GM21825 (cell line): ENCODE results near the gene MCRS1.
"Not testable (repeated sequence)": the region's sequence is repeated elsewhere in the genome, so short reads cannot be mapped to it uniquely, and the experiment has no call there.

Experiments used
- ATAC-seq: cut with Tn5 transposase; IDR thresholded peaks from one replicate; pipeline ENCODE4 v1.9.1; 2021; ENCODE audit warnings: mild to moderate bottlenecking, moderate library complexity; ENCODE audit not compliant: unreplicated experiment

MCRS1 gene

GRCh38 chr12:49542592-49543160 is 25.3 kb downstream of the MCRS1 start:
- ATAC-seq: no peak

DNA sequence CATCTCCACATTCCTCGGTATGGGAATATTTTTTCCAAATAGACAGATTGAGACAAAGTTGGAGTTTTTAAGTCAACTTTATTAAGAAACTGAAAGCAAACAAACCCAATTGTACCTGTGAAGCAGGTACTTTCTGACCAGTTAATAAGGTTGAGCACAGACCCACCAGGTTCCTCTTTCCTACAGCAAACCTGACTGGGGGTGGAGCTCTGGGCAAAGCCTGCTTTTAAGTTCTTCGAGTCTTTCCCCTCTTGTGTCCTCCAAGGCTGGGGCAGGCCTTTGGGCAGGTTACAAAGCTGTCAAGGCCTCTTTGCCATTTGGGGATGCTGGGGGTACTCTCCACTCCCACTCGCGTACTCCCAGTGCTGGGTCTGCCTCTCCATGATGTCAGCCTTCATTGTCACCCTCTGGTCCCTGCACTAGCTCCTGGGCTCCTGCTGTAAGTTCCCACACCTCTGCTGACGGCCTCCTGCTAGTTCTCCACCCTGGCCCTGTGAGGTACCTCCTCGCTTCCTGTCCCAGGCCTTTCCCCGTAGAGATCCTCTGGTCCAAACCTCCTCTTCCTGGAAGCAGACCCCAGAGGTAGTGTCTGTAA is 25.9 kb downstream of the MCRS1 start:
- no peak for ATAC-seq

DNA sequence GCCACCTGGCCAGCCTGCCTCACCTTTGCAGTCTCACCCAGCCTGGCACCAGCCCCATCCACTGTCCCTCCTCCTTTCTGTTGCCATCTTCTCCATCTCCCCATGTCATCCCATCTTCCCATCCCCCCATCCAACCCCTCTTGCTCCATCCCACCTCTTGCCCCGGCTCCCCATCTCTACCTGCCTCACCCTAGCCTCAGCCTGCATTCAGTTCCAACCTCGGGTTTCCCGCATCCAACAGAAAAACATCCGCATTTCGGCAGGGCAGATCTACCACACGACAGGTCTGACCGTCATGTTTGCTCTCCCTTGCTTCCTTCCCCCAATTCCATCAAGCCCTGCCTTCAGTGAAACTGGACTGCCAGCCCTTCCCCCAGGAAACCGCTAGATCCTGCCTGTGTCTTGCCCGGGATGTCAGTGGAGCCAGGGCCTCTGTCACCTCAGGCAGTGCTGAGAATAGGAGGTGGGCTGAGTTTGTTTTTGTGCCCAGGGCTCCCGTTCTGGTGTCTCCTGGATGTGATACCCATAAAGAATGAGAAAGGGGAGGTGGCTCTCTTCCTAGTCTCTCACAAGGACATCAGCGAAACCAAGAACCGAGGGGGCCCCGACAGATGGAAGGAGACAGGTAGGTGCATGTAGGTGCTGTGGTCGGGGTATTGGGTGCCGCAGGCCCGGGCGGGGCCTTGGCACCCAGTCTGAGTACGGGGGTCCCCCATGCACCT is 26.6 kb downstream of the MCRS1 start:
- ATAC-seq: no peak

GRCh38 chr12:49540229-49541139 is 27.5 kb downstream of the MCRS1 start:
- no peak for ATAC-seq

DNA sequence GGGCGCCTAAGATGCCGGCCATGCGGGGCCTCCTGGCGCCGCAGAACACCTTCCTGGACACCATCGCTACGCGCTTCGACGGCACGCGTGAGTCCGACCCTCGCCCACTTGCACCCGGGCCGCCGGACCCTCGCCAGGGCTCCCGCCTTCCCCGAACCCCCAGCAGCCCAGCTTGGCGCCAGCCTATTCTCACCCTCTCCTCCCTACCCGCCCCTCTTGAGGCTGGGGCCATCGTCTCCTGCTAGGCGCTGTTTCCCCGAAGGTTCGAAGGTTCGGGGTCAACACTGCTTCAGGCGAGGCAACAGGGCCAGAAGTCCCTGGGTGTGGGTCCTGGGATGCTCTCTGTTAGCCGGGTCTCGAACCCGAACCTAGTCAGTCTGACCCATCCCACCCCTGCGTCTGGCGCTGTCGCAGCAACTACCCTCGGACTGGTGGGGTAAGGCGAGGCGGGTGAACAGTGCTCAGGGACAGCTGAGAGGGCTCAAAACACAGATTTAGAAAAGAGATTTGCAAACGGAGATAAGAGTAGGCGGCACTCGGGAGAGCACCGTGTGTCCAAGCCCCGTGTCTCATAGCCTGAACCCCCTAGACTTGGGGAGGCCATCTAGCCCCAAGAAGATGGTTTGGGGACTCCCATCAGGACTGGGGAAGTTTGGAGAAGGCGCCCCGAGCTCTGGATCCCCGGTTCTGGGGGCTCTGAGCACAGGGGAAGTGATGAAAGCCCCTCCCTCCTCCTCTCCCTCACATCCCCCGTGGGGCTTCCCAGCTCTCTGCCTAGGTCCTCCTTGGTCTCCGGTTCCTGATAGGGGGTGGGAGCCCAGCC is 28.3 kb downstream of the MCRS1 start:
- no peak for ATAC-seq

- no peak for ATAC-seq
Observed at GRCh38 chr12:49538510-49539403, 29.2 kb downstream of the MCRS1 start, which contains the start of gene KCNH3. KCNH3 (plus strand) TSS chr12:49539030; CDS start chr12:49539417, 387 bp downstream.

DNA sequence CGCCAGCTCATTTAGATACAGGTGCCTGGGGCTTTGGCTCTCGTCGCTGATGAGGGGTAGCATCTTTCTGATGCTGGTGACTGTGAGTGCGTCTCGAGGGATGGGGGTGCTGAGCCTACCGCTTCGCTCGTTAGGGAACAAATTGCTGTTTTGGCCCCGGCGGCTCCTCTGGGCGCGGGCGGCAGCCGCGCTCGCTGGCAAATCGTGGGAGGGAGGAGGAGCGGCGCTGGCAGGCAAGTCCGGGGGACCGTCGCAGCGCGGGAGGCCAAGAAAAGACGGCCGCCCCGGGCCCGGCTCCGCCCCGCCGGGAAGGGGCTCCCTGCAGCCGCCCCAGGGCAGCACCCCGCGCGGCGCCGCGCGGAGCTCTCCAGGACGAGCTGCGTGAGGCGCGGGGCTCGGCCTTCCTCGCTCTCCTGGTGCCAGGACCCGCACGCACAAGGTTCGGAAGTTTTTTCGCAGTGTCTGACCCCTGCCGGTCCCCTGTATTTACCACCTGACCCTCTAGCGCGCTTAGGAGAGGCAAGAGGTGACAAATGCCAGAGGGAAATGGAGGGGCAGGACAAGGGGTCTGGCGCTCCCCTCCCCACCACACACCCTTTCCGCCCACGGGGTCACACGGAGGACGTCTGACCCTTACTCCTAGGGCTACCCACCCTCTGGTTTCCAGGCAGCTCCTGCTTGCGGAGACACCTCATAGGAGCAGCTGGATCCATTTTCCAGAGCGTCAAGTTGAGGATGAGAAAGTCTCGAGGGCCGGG is 30.0 kb downstream of the MCRS1 start:
- ATAC-seq: no peak

DNA sequence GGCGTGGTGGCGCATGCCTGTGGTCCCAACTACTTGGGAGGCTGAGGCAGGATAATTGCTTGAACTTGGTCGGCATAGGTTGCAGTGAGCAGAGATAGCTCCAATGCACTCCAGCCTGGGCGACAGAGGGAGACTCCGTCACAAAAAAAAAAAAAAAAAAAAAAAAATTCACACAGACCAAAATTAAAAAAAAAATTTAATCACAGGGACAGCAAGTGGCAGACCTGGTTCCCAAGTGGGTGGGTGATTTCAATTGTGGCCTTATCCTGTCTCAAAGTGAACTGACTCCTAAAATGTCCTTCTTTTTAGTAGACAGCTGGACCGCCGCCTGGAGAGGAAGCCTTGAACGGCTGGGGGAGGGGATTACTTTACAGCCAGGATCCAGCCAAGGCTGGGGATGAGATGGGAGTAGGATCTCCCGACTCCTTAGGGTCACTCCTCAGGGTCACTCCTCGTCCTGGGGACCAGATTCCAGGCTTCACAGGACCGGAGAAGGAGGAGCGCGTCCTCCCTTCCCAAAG is 30.7 kb downstream of the MCRS1 start:
- no peak for ATAC-seq

DNA sequence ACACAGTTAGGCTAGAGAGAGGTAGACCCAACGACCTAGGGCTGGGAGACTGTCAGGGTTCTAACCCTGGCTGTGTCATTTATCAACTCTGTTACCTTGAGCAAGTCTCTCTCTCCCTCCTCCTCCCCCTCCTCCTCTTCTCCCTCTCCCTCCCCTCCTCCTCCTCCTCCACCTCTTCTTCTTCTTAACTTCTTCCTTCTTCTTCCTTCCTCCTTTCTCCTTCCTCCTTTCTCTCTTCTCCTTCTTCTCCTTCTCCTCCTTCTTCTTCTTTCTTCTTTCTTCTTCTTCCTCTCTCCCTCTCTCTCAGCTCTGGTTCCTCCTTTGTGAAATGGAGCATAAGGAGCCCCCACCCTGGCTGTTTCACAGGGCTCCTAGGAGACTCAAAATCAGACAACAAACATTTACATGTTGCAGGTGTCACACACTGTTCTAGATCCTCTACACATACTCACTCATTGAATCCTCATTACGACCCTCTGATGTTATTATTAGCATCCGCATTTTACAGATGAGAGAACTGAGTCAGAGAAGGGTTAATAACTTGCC is 31.3 kb downstream of the MCRS1 start:
- no peak for ATAC-seq

DNA sequence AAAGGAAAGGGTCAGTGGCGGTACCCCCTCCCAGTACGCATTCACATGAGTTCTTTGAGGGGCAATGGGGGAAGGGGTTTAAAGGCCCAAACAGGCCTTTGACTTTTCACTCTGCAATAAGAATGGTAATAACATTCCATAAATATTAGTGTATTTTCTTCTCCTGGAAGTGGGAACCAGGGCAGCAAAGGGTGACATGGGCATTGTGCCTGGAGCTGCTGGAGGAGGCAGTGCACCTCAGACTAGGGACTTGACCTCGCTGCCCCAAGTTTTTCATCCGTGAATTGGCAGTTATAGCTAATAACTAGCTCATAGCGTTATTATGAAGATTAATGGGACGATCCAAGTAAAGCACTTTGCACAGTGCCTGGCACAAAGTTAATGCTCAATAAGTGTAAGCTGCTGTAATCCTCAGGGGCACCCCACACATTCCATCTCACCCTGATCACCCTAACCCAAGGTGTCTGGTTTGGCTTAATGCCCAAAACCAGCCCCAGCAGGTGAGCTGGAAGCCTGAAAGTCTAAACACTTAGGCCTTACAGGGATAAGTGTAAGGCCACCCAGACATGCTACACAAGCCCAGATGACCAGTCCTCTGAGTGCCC is 31.9 kb downstream of the MCRS1 start:
- no peak for ATAC-seq

DNA sequence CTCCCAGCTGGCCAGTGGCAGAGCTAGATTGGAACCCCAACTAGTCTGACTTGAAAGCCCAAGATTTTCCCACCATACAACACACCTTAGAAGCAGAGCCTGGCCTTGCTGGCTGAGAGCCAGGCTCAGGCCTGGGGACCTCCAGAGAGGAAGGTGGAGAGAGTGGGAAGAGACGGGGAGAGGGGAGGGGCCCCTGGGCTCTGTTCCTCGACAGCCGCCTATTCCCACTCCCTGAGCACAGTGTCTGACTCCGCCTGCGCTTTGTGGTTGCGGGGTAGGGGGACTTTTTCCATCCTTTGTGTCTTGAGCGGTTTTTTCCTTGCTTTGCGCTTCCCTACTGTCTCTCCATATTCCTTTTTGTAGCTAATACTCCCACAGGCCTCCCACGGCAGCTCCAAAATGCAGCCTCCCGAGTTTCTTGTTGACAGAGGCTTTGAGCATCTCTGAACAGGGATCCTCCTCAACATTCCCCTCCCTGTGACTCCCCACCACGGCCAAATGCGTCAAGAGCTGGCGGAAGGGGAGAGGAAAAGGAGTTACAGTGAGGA is 33.1 kb downstream of the MCRS1 start:
- ATAC-seq: no peak

GRCh38 chr12:49534122-49534521 is 33.8 kb downstream of the MCRS1 start:
- ATAC-seq: not testable (repeated sequence)

DNA sequence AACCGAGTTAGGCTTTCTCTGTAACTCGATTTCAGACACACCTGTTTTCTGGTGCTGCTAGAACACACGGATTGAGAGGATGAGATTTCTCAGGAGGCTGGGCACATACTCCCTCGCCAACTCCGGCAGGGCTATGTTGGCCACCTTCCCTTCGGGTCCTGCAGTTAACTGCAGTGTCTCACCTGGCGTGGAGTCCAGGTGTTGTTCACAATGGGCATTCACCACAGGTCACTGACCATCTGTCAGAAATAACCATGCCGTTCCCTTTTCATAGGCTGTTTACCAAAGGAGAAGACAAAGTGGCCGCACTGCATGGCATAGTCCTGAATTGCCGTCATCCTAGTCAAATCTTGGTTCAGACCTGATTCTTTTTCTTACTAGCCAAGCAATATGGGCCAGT is 34.6 kb downstream of the MCRS1 start:
- ATAC-seq: no peak

- no peak for ATAC-seq
Observed at GRCh38 chr12:49531745-49532144, 36.2 kb downstream of the MCRS1 start.

DNA sequence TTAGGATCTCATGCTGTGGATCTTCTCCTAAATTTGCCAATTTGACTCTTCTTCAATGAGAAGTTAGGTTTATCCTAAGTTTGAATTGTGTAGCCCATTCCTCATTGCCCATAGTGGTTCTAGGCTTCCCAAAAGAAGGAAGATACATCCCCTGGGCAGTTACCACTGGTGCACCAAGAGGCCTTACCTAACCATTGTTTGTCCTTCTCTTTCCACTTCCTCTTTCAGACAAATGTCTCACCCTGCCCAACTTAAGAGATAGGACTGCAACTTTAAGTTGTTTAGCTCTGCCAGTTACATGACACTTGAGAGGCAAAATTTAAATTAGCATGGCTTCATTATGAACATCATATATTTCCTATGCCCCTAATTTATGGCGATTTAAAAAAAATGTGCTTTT is 38.5 kb downstream of the MCRS1 start:
- ATAC-seq: no peak

DNA sequence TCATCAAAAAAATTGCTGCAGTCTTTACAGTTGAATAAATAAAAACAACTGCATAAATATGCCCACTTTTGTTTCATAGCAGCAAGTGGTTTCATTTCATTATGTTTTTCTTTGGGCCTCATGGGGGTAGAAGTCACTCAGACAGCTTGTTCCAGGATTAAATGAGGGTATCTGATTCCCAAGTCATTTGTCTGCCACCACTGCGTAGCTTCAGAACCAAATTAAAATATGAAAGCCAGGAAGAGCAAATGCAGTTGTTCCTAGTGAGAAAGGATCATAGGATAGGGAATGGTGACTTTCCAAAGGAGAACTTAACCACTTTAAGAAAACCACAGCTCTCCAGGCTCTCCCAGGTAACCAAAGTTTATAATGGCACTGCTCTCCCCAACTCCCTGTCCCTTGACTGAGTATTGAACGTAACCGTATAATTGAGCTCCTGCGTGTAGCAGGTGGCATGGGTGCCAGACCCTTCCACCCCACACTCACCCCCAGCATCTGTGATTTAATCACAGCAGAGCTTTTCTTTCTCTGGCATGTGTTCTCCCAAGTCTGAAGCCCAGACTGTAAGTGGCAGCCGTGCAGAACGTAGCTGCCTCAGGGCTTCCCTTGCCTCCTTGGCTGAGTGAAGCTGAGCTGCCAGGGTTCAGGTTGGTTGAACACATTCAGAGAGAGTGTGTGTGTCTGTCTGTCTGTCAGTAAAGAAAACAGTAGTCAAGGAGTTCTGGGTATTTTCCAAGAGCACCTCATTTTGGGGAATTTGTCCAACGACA is 40.4 kb downstream of the MCRS1 start:
- ATAC-seq: no peak

DNA sequence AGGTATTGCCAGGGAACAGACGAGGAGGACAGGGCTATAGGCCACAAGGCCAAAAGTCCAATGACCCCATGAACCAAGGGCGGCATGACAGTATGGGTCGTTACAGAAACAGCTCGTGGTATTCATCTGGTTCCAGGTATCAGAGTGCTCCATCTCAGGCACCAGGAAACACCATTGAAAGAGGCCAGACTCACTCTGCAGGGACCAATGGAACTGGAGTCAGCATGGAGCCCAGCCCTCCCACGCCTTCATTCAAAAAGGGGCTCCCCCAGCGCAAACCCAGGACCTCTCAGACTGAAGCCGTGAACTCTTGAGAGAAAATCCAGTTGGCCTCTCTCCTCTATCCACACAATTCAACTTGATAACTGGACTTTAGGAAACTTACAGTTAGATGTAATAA is 42.0 kb downstream of the MCRS1 start:
- no peak for ATAC-seq
